PFSK-1 (cell line): ENCODE data around the gene MMP7.

Source experiments
- FOXP2 ChIP-seq: optimal IDR thresholded peaks from 2 replicates; pipeline ENCODE3; 2011; ENCODE audit warnings: borderline replicate concordance, control low read depth, inconsistent platforms; ENCODE audit not compliant: insufficient read depth; ENCODE audit errors: extremely low read length, extremely low read depth
- POLR2AphosphoS5 ChIP-seq: IDR thresholded peaks from 2 replicates; pipeline ENCODE4 v1.6.1; 2012; ENCODE audit warnings: low read depth, mild to moderate bottlenecking, control low read depth, low read length, moderate library complexity
- SIN3A ChIP-seq: IDR thresholded peaks from 2 replicates; pipeline ENCODE4 v1.6.1; 2012; ENCODE audit warnings: mild to moderate bottlenecking, low read length, moderate library complexity, borderline replicate concordance; ENCODE audit not compliant: insufficient read depth
- TAF1 ChIP-seq: IDR thresholded peaks from 2 replicates; pipeline ENCODE4 v1.6.1; 2012; ENCODE audit warnings: low read length, control low read depth, borderline replicate concordance; ENCODE audit not compliant: insufficient read depth
- TF ChIP-seq, protein P1 (sequence below), 2 experiments: IDR thresholded peaks; 2 replicates each; pipeline versions ENCODE4 v1.6.1 to v1.8.0; 2011 to 2012; ENCODE audit warnings: low read depth in 2 of 2, low read length in 2 of 2, control low read depth in 1 of 2, inconsistent platforms in 1 of 2, mild to moderate bottlenecking in 1 of 2, moderate library complexity in 1 of 2; ENCODE audit not compliant: insufficient read depth in 1 of 2

Gene MMP7

DNA sequence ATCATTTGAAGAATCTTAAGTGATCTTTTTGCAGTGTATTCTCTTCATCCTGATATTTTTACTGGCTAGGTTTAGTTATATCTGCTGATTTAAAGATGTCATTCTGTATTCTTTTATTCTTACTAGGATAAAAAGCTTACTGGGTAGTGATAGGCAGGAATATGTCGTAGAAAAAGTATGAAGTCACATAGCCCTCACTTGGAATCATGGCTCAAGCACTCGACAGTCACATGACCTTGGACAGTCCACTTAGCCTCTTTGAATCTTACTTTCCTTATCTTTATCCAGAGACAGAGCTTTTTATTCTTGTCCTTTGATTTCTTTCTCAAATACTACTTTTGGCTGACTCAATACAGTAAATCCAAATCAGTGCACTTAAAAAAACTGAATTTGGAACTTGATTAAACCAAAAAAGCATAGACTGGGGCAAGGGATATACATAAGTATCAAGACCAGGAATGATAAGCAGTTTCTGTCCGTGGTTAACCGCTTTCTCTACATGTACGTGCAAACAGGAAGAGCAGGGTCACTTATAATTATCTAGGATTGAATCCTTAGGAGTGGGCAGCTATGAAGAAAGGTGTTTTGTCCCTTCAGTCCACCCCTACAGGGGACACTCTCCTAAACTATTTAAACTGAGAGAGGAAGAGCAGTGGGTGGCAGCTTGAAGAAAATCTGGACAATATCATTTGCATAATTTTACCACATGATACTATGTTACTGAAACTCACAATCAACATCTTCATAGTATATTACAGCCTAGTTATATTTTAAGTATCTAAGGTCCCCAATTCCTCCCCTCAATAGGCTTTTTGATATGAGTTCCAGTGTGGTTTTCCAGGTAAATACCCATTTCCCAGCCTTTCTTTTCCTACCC lies 8.0 kb downstream of the MMP7 start:
- TF ChIP-seq TAF1: no peak
- TF ChIP-seq, protein P1, sequence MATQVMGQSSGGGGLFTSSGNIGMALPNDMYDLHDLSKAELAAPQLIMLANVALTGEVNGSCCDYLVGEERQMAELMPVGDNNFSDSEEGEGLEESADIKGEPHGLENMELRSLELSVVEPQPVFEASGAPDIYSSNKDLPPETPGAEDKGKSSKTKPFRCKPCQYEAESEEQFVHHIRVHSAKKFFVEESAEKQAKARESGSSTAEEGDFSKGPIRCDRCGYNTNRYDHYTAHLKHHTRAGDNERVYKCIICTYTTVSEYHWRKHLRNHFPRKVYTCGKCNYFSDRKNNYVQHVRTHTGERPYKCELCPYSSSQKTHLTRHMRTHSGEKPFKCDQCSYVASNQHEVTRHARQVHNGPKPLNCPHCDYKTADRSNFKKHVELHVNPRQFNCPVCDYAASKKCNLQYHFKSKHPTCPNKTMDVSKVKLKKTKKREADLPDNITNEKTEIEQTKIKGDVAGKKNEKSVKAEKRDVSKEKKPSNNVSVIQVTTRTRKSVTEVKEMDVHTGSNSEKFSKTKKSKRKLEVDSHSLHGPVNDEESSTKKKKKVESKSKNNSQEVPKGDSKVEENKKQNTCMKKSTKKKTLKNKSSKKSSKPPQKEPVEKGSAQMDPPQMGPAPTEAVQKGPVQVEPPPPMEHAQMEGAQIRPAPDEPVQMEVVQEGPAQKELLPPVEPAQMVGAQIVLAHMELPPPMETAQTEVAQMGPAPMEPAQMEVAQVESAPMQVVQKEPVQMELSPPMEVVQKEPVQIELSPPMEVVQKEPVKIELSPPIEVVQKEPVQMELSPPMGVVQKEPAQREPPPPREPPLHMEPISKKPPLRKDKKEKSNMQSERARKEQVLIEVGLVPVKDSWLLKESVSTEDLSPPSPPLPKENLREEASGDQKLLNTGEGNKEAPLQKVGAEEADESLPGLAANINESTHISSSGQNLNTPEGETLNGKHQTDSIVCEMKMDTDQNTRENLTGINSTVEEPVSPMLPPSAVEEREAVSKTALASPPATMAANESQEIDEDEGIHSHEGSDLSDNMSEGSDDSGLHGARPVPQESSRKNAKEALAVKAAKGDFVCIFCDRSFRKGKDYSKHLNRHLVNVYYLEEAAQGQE (IDR thresholded peaks at IDR 0.05; ENCODE audit: insufficient read depth in 1 of 2, low read depth in 2 of 2, low read length in 2 of 2): no peak
- no peak for TF ChIP-seq FOXP2
- no peak for TF ChIP-seq POLR2AphosphoS5
- no peak for TF ChIP-seq SIN3A

- no peak for TF ChIP-seq TAF1
- TF ChIP-seq POLR2AphosphoS5: no peak
- no peak for TF ChIP-seq FOXP2
- TF ChIP-seq, protein P1 (IDR thresholded peaks at IDR 0.05; ENCODE audit: insufficient read depth in 1 of 2, low read depth in 2 of 2, low read length in 2 of 2): no peak
- TF ChIP-seq SIN3A: no peak
Measured at GRCh38 chr11:102521121-102521520, 9.4 kb downstream of the MMP7 start.

GRCh38 chr11:102520514-102520913 lies 10.0 kb downstream of the MMP7 start:
- TF ChIP-seq POLR2AphosphoS5 (no peak), TAF1 (no peak), FOXP2 (no peak), SIN3A (no peak)
- TF ChIP-seq, protein P1 (IDR thresholded peaks at IDR 0.05; ENCODE audit: insufficient read depth in 1 of 2, low read depth in 2 of 2, low read length in 2 of 2): no peak

DNA sequence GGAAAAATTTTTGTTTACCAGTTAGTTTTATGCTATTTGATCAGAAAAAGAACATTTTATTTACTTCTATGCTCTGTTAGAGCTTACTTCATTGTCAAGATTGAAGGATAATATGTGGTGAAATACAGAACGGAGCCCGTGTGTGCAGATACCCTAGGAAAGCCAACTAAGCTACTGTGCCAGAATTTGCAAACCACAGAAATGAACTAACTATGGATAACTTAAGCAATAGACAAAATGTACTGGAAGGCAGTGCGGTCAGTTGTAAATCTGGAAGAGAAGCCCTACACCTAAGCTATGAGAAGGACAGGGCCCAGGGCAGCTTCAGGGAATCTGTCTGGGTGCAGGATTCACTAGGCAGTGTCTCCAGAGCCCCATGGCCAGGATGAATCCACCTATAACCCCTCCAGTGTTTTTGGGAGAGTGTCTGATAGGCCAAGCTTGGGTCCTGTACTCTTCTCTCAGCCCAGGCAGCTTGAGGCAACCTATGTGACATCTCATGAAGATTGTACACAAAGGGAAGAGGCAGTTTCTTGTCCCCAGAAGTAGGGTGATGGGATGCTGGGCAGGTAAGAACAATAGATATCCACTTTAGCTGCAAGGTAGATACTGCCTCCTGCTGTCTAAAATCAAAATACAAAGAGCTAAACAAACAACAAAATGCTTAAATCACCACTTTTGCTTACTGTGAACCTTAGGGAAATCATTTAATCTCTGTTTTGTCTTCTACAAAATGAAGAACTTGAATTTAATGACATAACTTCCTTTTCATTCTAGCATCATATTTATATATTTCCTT lies 12.1 kb downstream of the MMP7 start:
- TF ChIP-seq, protein P1 (IDR thresholded peaks at IDR 0.05; ENCODE audit: insufficient read depth in 1 of 2, low read depth in 2 of 2, low read length in 2 of 2): no peak
- no peak for TF ChIP-seq TAF1
- no peak for TF ChIP-seq SIN3A
- no peak for TF ChIP-seq POLR2AphosphoS5
- TF ChIP-seq FOXP2: no peak

DNA sequence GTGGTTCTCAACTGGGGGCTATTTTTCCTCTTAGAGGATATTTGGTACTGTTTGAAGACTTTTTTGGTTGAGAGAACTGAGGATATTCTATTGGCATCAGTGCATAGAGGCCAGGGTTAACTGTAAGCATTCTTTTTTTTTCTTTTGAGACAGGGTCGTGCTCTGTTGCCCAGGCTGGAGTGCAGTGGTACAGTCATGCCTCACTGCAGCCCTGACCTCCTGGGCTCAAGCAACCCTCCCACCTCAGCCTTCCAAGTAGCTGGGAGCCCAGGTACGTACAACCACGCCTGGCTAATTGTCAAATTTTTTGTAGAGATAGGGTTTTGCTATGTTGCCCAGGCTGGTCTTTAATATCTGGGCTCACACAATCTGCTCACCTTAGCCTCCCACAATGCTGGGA lies 12.9 kb downstream of the MMP7 start:
- TF ChIP-seq FOXP2 (no peak), SIN3A (no peak), POLR2AphosphoS5 (no peak), TAF1 (no peak)
- TF ChIP-seq, protein P1 (IDR thresholded peaks at IDR 0.05; ENCODE audit: insufficient read depth in 1 of 2, low read depth in 2 of 2, low read length in 2 of 2): no peak
